GM21390 (cell line): Measurements from ENCODE around the gene SPZ1.
"Not testable (repeated sequence)": the region's sequence is repeated elsewhere in the genome, so short reads cannot be mapped to it uniquely, and the experiment has no call there.

Experiments
- ATAC-seq: cut with Tn5 transposase; IDR thresholded peaks from one replicate; pipeline ENCODE4 v1.9.1; 2021; ENCODE audit not compliant: unreplicated experiment

SPZ1 gene

DNA sequence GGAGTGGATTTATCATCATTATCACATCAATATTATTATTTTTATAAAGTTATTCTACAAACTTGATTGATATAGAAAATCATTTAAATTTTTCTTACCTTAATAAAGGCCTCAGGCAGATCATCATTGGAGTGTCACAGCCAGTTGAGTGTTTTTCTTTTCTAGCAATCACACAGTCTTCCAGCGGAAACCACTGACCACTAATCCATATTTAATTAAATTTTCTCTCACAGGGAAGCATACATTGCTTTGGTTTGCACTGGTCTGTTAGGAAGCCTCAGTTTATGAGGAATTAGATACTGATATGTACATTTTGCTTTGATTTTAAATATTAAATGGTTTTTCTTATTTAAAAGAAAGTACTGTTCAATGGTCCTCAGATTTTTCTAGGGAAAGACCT is 6.7 kb downstream of the SPZ1 start:
- ATAC-seq = no peak

- no peak for ATAC-seq
Observed at GRCh38 chr5:80337379-80337778, 17.6 kb downstream of the SPZ1 start.

DNA sequence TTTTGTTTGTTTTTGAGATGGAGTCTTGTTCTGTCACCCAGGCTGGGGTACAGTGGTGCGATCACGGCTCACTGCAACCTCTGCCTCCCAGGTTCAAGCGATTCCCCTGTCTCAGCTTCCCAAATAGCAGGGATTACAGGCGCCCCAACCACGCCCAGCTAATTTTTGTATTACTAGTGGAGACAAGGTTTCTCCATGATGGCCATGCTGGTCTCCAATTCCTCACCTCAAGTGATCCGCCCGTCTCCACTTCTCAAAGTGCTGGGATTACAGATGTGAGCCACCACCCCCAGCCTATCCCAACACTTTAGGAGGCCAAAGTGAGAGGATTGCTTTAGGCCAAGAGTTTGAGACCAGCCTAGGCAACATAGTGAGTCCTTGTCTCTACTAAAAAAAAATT is 19.3 kb downstream of the SPZ1 start:
- ATAC-seq = no peak

DNA sequence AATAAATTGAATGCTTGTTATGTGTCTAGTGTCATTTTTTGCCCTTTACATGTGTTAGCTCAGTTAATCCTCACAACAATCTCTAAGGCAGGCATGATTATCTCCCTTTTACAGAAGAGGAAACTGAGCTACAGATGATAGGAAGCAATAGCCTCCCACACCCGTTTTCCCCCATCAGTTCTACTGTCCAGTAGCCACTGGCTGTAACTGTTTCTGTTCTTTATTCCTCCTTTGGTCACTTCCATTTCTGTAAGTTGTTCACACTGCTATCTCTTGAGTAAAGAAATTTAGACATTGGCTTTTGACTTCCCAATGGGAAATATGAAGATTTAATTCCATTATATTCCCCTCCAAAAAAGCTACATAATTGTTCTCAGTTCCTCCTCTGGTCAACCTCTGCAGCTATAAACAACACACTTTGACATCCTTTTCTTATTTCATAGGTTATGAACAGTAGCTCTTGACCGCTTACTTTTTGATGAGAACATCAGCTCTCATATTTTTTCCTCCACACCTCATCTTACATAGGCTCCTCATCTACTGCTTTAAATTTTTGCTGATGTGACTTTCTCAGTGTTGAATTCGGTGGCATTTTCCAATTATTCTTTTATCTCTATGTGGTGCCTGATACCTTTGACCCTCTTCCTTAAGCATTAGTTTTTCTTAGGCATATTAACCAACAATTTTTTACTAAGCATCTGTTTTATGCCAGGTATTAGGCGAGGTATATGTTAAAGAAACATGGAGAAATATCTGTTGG is 21.4 kb downstream of the SPZ1 start:
- ATAC-seq = no peak

DNA sequence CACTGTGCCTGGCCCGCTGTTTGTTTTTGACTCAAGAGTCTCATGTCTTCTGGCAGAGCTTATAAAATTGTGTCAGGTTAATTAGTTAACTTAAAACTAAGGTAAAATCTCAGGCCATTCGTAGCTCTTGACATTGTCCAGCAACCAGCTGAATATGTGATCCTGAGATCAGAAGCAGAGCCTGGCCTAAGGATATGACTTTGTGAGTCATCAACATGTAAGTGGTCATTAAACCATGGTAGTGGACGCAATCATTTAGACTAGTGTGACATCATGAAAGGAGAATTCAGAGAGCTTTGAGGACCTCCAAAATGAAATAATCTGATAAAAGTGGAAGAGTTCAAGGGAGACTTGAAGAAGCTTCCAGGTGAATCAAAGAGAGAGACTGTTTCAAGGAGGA is 23.3 kb downstream of the SPZ1 start:
- no peak for ATAC-seq

DNA sequence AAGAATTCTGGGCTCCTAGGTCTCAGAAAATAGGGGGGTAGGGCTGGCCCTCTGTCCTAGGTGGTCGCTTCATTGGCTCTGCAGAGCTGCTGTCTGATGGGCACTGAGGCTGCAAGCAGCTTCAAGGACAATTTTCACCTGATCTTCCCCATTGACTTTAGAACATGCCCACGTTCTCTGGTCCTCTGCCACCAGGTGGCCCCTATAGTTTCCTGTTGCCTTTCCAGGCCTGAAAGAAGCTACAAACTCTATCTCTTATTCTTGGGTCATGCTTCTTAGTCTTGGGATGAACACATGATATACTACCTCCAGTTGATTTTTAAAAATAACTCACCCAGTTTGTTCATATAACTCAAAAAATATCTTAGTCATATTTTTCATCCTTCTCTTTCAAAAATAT is 26.3 kb downstream of the SPZ1 start:
- ATAC-seq = no peak

GRCh38 chr5:80348171-80348570 is 28.4 kb downstream of the SPZ1 start:
- no peak for ATAC-seq

- not testable (repeated sequence) for ATAC-seq
Observed at GRCh38 chr5:80351019-80351418, 31.2 kb downstream of the SPZ1 start.

DNA sequence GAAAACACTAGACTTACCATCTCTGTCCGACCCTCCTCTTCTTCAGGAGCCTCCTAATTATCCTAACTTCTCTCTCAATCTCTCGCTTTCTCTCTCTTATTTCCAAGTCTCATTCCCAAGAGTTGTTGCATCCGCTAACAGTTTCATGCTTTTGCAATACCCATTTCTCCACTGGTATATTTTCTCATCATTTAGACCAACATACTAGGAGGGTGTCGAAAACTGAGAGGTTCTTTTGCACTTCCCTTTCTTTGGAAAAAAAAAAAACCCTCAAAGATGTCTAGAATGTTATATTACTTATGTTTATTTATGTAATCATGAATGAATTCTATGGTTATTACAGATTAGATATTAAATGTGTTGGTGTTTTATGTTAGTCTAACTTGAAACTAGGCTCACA is 35.9 kb downstream of the SPZ1 start:
- ATAC-seq = no peak

DNA sequence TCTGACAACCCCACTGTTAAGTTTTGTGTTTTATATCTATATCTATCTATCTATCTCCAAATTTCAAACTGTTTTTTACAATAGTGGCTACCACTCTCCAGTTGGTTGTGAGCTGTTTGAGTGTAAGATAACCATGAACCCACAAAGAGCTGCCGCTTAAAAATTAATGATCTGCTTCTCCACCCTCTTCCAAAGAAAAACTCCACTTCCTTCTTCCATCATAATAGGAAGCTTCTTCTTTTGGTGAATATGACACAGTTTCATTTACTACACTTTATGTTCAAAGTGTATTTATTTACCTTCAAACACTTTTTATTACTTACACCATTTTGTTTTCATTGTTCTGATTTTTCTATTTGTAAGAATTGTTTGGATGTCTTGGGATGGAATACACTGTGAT is 37.9 kb downstream of the SPZ1 start:
- no peak for ATAC-seq

GRCh38 chr5:80360914-80361444 is 41.2 kb downstream of the SPZ1 start:
- no peak for ATAC-seq

- no peak for ATAC-seq
Observed at GRCh38 chr5:80364892-80365291, 45.1 kb downstream of the SPZ1 start.

- no peak for ATAC-seq
Observed at GRCh38 chr5:80368661-80369480, 49.1 kb downstream of the SPZ1 start.

DNA sequence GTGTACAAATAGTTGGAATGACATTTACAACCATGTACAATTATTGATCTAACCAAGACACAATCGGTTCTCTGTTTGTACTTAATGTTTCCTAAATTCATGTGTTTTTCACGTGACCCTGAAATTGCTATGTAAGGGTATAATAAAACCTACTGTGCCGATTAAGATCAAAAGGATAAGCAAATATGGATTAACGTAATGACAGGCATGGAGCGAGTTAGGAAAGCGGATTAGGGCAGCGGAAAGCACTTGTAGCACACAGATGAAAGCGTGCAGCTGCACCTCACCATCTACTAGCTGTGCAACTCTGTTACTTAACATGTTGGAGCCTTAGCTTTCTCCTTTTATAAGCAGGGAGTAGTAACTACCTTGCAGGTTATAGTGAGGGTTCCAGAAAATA is 49.7 kb downstream of the SPZ1 start:
- no peak for ATAC-seq

- ATAC-seq = no peak
Observed at GRCh38 chr5:80370390-80370789, 50.6 kb downstream of the SPZ1 start.
